GM13976 (cell line): ENCODE results near the gene ASCC3.

Experiments used
- DNase-seq: peaks from one replicate; pipeline ENCODE4 v3.0.0; 2012; ENCODE audit warnings: low spot score
- CTCF ChIP-seq: IDR thresholded peaks from 2 replicates; pipeline ENCODE4 v1.5.1; 2012; ENCODE audit warnings: borderline replicate concordance, mild to moderate bottlenecking; ENCODE audit not compliant: insufficient read depth; ENCODE audit errors: extremely low read depth, missing control alignments, control extremely low read depth
- in situ Hi-C: fragments of 300-500 bp; cut with MboI; formaldehyde crosslinking; loops from one replicate; pipeline ENCODE4 v1.12.0; 2022; ENCODE audit warnings: low sequenced_read_pairs, mixed read lengths, inconsistent platforms; ENCODE audit not compliant: unreplicated experiment

The ASCC3 gene

GRCh38 chr6:100503043-100503705, 378.0 kb downstream of the ASCC3 start:
- no peak for DNase-seq
- in situ Hi-C loops, result no loop called here
- no peak for TF ChIP-seq CTCF

- in situ Hi-C loops, result no loop called here
- no peak for TF ChIP-seq CTCF
Observed at GRCh38 chr6:100493206-100493888, 387.8 kb downstream of the ASCC3 start.

GRCh38 chr6:100491952-100492670, 389.0 kb downstream of the ASCC3 start:
- no peak for TF ChIP-seq CTCF
- in situ Hi-C loops, result no loop called here
- DNase-seq, result no peak

More at GRCh38 chr6:100493206-100493888, 387.8 kb downstream of the ASCC3 start:
- DNase-seq, result no peak

GRCh38 chr6:100490065-100490464, 391.1 kb downstream of the ASCC3 start:
- DNase-seq, result no peak
- no peak for TF ChIP-seq CTCF
- in situ Hi-C loops, result no loop called here

GRCh38 chr6:100488244-100488643, 392.9 kb downstream of the ASCC3 start:
- no peak for TF ChIP-seq CTCF
- in situ Hi-C loops, result loop anchor here (10.0 kb wide), 1 partner anchor 373 kb away; no protein-coding TSS in a partner anchor
- DNase-seq, result no peak

- in situ Hi-C loops, result loop anchor here (10.0 kb wide), 1 partner anchor 373 kb away; no protein-coding TSS in a partner anchor
- no peak for TF ChIP-seq CTCF
- no peak for DNase-seq
Observed at GRCh38 chr6:100487638-100488037, 393.5 kb downstream of the ASCC3 start.
